IPS DF 19.7 (cell line): ENCODE data around the gene KLK13.

ENCODE experiments used
- DNase-seq: peaks from one replicate; pipeline ENCODE4 v3.0.0-alpha.2; 2013; ENCODE audit warnings: low read depth, low spot score

Gene KLK13

GRCh38 chr19:51020988-51021651, 43.8 kb downstream of the KLK13 start:
- DNase-seq: no peak

GRCh38 chr19:51019544-51019925, 45.4 kb downstream of the KLK13 start, which contains the start of gene KLK10:
Gene KLK10 (minus strand): TSS chr19:51019709. CDS start chr19:51019130, 579 bp downstream.
- no peak for DNase-seq

- no peak for DNase-seq
These were observed 45.9 kb downstream of the KLK13 start for GRCh38 chr19:51018745-51019543.

DNA sequence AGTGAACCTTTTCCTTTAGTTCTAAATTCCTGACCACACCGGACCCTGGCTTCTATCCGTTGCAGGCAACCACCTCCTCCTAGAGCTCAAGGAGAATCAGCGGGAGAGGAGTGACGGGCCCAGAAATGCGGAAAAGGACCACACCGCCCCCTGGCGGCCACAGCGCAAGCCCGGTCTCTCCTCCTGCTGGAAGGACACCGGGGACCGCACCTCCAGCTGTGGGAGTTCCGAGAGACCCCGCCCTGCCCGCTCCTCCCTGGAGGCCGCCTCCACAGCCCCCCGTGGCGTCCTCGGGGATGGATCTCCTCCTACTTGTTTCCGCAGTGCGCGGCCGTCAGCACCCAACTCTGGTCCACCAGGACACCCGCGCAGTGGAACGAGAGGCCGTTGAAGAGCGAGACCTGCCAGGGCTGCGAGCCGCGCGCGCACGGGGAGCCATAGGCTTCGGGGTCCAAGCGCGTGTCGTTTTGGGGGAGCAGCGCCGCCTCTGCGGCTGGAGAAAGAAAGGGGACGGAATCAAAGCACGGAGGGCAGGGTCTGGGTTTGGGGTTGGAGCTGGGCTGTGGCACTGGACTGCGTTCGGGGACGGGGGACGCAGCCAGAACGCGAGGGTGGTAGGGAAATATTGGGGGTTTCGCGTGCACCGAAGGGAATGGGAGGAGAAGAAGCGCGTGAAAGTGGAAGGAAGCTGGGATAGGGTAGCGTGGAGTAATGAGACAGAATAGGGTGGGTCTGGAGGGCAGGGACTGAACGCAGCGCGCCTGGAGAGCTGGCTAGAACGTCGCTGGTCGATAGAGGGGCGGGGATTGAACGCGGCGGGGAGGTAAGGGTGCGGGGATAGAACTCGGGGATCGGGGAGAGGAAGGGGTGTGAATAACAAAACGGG, 47.9 kb downstream of the KLK13 start:
- no peak for DNase-seq

DNA sequence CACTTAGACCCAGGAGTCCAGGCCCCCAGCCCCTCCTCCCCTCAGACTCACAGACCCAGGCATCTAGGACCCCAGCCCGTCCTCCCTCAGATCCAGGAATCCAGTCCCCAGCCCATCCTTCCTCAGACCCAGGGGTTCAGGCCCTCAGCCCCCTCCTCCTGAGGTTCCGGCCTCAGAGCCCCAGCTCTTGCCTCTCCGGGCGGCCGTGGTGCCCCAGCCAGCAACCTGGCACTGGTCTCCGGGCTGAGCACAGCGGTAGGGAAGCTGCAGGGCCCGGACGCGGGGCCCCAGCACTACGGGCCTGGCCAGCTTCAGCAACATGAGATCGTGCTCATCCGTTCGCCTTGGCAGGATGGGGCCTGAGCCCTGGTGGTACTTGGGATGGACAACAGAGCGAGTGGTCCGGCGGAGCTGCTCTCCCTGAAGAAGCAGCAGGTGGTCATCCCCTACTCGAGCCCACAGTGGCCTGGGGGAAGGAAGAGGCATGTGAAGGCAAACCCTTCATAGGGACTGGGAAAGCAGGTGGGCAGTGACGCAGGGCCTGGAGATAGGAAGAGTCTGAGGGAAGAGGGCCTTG, 49.1 kb downstream of the KLK13 start:
- no peak for DNase-seq

GRCh38 chr19:51014242-51014641, 50.6 kb downstream of the KLK13 start:
- no peak for DNase-seq

- DNase-seq: no peak
These were observed 52.2 kb downstream of the KLK13 start for GRCh38 chr19:51012661-51013190.

- DNase-seq: no peak
These were observed 54.7 kb downstream of the KLK13 start for GRCh38 chr19:51010066-51010795.

GRCh38 chr19:51009061-51009891, 55.6 kb downstream of the KLK13 start:
- no peak for DNase-seq

DNA sequence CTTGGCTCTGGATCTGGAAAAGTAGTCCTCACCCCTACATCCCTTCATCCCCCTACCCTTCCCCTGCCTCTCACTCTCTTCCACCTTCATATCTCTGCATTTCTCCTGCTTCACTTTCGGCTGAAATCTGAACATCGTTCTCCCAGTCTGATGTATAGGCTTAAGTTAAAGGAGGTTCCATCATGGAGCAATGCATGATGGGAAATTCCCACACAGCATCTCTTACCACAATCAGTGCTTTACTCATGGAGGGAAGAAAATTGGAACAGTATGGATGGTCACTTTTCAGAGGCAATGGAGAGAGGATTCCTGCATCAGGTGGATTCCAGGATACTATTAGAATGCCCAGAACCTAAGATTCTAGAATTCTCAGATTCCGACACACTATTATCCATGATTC, 57.4 kb downstream of the KLK13 start:
- DNase-seq: no peak

DNA sequence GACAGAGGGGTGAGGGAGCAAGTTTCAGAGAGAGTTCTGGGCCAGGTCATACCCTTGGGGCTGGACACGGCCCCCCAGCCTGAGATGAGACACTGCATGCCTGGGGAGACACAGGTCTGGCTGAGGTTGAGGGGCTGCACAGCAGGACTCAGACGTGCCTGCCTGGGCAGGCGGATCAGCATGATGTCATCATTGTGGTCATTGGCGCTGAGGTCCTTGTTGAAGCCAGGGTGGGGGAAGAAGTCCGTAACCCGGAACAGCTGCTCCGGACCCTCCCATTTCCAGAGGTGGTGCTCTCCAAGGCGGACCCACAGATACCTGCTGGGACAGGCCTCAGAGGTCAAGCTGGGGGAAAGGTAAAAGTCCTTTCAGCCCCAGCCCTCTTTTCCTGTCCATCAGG, 58.5 kb downstream of the KLK13 start:
- no peak for DNase-seq
